Right renal pelvis (tissue), 4 donors: ENCODE measurements around the gene DMRTB1. TPM values are rescaled to one million over a fixed set of nuclear protein-coding genes. Genes with fewer than 3 reads are reported as not detected.

Experiments used
- DNase-seq, 4 donors: peaks; one replicate each; pipeline ENCODE4 v3.0.0-alpha.2; 2013; ENCODE audit warnings: low read depth in 4 of 4, low spot score in 3 of 4, missing footprints in 1 of 4
- polyA plus RNA-seq, 4 donors: library from polyadenylated mRNA; unstranded; fragments of 120-200 nt; gene quantifications; one replicate each; pipeline ENCODE4 v1.2.1, GENCODE V29; 2013; ENCODE audit not compliant: insufficient read length in 4 of 4

DMRTB1 gene
- polyA plus RNA-seq, 4 donors = 0.04 to 0.18 (median 0.17) TPM; not detected in 1

DNA sequence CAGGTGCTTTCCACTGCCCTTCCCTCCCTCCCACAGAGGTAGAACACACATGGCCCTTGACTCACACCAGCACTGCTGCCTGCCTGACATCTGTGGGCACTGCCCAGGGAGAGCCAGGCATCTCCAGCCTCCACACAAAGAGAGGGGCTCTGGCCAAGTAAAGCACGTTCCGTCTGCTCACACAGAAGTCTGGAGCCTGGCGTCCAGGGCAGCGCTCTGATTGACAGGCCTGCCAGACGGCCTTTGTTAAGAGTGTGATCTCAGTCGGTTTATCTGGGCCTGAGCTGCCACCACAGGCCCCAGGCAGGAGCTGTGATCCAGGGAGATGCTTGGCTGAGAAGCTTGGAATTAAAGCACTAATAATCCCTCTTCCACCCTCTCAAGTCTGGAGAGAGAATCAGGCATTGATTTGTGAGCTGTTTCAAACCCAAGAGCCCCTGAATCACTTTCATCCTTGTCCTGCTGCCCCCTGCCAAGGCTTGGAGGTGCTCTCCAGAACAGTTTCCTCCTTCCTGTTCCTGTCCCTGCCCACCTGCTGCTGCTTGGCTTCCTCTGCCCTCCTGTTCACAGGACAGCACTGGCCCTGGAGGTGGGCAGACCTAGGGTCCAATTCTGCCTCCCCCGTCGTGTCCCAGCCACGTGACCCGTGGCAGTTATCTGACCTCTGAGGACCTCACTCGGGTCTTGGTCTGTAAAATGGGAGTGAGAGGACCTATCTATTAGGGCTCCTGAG lies 3.7 kb downstream of the DMRTB1 start:
- no peak for DNase-seq

DNA sequence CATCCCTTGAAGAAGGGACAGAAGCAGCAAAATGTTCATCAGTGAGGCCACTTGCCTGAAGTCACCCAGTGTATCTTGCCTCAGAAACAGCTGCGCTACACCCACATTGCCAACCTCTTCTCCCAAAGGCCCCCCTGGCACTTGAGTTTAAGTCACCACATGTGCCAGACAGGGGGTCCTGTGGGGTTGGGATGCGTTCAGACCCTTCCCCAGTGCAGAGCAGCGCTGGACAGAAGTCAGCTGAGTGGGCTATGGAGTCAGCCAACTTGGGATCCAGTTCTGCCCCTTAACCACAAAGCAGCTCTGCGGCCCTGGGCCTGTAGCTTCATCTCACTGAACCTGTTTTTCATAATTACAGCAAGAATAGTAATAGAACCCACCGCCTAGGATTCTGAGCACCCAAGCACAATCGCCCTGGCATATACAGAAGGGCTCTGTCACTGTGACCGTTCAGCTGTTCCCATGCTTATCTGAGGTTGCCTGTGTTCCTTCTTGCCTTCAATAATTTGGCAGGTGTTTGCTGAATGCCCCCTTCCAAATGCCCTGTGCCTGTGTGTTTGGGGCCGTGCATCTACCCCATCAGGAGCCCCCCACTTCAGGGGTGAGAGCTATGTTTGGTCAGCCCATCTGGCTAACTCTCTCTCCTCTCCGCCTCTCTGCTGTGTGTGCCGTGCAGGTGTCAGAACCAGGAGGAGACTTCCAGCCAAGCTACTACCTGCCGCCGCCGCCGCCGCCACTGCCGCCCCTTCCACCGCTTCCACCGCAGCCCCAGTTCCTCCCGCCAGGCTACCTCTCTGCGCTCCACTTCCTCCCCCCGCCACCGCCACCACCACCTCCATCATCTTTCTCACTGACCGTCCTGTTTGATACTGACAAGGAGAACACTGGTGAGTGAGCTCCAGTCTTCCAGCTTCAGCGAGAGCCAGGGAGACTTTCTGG lies 5.0 kb downstream of the DMRTB1 start:
- DNase-seq = no peak

DNA sequence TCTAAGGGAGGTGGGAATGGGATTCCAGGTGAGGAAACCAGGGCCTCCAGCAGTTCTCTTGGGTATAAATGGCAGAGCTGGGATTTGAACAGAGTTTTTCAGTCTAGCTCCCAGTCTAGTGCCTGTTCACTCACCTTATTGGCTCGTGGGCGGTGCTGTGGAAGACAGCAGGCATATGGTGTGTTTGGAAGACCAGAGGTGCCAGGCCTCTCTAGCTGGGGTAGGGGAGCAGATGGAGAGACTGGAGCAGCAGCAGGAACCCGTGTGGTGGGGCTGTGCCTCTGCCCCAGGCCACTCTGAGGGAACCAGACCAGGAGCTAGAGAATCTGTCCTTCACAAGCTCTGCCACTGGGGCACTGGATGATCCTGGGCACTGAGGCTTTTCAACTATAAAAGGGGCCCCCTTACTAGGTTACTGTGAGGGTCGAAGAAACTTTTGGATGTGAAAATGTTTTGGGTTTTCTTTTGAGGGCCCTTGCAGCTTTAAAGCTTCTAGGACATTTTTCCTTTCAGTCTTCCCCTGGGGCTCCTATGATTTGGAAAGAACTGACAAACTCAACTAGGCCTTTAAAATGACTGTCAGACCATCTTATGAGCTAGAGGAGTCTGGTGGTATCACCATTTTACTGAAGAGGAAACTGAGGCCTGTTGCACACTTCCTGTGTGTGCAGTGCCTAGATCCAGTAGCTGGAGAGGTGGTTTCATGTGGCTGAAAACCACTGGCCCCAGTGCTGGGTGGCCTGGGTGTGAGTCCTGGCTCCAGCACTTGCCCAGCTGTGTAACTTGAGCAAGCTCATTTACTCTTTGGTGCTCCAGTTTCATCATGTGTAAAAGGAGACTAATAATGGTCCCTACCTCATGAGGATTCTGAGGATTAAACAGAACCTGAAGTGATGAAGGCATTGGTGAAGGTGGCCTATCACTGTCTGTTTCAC lies 6.1 kb downstream of the DMRTB1 start:
- DNase-seq = no peak

DNA sequence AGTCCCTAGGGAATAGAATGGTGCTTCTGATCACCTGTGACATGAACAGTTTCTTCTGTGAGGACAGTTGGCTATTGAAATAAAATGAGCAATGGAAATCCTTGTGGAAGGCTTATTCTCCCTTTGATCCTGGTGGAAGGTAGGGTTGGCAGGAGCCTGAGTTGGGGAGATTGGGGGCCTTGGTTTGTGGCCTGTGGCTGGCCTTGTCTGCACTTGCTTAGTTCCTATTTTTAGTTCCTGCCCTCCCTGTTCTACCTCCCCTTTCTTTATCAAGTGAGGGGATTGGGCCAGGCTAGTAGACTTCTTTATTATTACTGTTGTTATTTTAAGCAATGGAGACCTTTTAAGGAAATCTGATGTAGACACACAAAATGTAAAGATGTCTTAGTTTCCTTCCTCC lies 8.2 kb downstream of the DMRTB1 start:
- no peak for DNase-seq

DNA sequence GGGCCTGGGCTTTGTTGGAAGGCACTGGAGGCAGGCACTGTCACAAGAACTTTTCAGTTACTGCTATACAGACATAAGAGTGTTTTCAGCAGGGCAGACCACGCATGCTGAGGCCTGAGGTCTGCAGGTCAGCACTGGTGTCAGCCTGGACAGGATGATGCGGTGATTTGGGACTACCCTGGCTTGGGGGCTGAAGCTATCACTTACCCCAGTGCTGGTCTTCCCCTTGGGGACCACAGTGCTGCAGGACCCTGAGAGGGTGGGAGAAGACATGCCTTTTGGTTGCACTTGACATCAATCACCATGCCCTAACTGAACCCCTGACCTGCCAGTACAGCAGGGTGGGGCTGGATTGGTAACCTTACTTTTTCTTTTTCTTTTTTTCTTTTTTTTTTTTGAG lies 9.2 kb downstream of the DMRTB1 start:
- no peak for DNase-seq

DNA sequence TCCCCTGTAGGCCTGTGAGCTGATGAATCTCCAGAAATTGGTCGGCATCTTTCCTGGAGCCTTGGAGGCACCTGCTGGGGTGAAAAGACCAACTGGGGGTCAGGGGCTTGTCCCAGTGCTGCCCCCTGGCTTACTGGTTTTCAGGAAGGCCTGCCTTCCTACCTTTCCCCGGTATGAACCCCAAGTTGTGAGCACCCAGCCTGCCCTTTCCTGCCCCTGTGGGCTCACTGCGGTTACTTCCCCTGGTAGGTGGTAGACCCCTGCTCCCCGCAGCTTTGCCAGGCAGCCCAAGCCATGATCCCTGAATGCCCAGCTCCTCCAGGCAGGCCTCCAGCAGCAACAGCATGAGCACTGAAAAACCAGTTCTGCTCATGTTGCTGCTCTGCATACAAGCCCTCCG lies 10.2 kb downstream of the DMRTB1 start:
- no peak for DNase-seq

DNA sequence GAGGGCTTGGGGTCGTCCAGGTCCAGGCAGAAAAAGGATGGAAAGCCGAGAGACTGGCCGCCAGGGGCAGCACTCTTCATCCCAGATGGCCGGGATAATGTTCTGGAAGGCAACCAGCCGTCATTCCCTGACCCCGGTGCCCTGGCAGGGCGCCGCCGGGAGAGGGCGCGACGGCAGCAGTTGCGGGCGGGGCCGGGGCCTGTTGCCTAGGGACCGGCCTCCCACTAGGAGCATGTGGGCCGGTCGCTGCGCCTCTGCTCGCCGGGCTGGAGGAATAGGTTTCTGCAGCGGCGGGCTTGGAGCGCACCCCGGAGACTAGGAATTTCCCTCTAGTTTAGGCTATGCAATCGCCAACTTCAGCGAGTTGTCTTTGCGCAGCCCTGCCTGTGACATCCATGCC lies 11.0 kb downstream of the DMRTB1 start:
- peak; percentile 59 to 68 (median 64) for DNase-seq

DNA sequence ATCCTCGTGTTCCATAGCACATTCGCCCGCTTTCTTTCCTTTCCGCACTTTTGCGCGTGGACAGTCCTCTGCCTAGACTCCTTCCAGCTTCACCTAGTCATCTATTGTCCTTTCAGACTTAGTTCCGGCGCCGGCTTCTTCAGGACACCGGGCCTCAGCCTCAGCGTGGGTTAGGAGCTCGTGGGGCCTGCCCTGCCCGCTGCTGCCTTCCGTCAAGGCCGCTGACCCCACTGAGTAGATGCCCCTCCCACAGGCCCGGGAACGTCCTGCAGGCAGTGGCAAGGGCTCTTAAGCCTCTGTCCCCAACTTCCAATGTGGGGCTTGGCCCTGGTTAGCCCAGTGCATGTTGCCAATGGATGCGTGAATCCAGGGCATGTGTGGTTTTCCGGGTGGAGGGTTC lies 11.4 kb downstream of the DMRTB1 start:
- no peak for DNase-seq

DNA sequence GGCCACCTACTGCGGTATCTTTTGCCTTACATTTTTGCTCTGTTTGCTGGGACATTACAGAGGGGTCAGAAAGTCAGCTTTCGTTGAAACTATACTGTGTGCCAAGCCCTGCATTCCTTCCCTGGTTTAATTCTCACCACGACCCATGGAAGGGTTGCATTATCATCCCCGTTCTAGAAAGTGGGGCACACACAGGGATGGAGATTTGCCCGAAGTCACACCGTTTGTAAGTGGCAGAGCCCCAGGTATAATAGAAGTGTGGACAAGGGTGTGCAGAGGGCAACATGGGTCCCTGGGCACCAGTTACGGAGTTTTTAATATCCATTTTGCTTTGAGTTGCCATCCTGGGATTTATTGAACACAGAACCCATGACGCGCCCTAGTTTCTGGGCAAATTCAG lies 11.8 kb downstream of the DMRTB1 start:
- DNase-seq = no peak

DNA sequence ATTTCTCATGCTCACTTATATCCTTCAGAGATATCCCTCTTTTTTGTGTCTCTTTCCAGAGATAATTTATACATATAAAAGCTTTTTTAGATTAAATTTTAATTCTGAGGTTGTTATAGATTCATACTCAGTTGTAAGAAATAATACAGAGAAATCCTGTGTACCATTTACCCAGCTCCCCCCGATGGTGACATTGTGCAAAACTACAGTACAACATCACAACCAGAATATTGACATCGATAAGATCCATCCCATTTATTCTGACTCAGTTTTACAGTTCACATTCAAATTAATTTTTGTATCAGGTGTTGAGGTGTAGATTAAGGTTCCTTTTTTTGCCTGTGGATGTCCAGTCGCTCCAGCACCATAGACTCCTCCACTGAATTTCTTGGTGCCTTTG lies 14.3 kb downstream of the DMRTB1 start:
- DNase-seq = no peak

DNA sequence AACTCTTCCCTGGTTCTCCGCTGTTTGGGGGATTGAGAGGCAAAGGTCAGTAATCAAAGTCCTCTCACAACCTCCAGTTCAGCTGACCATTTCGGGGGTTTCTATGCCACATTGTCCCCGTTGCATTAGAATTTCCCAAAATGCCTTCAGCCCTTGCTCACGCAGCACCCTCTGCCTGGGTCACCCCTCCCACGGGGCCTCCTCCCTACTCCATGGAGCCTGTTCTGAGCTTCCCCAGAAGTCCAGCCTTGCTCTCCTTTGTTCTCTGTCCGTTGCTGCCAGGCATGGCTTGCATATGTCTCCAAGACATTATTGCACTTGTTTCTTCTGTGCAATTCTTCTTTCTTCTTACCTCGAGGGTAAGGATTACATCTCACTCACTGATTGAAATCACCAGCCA lies 16.5 kb downstream of the DMRTB1 start:
- DNase-seq = no peak

DNA sequence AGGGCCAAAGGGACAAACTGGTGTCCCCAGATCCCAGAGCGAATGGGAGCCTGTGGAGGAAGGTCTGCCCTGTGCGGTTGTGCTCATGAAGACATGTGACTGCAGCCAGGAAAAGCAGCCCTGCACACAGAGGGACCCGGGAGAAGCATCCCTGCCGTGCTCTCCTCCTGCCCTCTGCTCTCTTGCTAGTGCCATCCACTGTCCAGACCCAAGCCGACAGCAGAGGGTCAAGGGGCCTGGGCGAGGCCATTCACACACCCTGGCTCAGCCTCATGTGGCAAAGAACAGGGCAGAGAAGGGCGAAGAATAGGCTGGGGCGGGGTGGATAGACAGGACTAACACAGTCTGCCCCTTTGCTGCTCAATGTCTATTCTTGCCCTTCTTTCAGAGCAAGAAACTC lies 17.4 kb downstream of the DMRTB1 start:
- DNase-seq = no peak

DNA sequence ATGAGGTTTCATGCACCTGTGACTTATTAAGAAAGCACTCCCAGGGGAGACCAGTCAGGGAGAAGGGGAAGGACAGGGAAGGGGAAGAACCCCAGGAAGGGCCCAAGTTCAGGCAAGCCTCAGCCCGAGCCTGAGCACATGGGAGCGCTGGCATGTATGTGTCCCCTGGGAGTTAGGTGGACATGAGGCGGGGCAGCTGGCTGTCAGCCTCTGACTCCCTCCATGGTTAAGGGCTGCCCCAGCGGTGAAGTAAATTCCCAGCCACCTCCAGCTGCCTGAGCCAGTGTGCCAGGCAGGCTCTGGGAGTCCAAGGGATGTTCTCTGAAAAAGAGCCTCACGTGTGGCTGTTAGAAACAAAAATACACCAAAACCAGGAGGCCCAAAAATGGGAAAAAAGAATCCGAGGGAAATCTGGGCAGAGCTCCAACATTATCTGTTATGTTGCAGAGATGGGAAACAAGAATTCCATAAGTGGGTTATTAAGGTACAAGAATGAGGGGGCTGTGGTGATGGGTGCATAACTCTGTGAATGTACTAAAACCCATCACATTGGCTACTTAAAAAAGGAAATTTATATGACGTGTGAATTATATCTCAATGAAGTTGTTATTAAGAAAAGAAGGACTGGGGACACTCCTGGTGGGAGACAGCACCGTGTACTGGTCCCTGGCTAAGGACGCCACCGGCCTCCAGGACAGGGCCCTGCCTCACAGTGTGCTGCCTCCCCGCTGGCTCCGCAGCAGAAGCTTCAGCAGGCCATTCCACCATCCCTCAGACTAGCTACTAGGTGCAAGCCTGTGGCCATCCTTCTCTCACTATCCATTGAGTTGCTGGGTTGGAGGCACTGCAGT lies 18.7 kb downstream of the DMRTB1 start:
- no peak for DNase-seq

DNA sequence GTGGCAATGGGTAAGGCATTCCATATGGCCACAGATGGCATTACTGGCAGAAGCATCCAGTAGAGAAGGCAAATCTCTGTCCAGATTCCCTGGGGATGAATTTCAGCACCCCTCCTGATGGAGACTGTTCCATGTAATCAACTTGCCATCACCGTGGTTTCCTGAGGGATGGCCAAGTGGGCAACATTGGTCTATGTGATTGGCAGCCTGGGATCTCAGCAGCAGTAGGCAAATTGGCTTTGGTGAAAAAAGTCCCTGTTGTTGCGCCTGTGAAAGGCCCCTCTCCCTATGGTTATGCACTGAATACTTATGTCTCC lies 19.3 kb downstream of the DMRTB1 start:
- DNase-seq = no peak

DNA sequence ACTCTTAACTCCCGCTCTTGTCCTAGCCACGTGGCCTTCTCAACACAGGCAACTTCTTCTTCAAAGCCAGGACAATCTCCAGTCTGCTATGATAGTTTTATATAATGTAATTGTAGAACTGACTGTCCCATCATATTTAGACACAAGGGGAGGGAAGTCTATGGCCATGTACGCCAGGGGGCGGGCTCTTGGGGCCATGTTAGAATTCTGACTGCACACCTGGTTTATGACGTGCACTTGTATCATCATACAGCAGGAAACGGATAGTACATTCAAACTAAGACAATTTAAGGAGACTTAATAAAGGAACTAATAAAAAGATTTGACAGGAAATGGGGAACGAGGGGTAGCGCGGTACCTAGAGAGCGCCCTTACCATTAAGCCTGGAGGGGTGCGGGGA lies 21.5 kb downstream of the DMRTB1 start:
- no peak for DNase-seq

DNA sequence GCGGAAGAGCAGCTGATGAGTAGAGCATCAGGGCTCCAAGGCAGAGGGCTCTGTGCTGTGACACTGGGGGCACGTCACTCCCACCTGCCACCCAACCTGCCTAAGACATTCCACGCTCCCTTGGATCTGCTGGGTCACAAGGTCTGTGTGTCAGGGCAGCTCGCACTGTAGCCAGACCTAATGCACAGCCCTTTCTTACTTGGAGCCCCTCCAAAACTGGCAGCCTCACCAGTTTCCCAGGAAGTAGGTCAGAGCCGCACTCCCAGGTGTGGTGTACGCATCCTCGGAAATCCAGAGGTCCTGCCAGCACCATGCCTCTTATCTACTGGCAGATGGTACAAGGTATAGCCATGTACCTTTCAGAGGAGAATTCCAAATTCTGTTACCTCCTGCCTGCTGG lies 22.3 kb downstream of the DMRTB1 start:
- DNase-seq = no peak

DNA sequence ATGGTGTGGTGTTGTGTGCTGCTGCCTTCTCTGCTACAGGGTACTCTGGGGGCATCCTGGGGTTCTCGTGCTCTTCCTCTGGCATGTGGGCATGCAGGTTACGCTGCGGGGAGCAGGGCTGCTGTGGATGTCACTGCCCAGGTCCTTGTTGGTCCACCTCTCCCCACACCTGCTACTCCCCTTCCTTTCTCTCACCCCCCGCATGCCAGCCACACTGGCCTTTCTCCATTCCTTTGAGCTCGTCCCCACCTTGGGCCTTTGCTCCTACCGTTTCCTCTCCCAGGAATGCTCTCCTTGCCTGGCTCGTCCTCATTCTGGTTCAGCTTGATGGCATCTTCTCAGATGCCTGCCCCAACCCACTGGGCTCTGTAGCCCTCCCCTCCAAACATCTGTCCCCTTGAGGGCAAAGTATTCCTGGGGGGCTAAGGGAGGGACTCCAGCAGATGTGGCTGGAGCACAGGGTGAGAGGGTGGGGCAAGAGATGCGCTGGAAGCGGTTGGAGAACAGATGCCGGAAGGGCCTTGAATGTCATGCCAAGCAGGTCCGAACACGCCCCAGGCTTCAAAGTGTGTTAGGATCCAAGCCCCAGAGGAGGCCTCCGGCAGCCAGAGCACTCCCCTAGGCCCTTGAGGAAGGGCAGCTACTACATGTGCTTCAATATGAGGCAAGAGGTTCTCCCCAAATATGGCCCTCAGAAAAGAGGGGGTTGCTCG lies 23.4 kb downstream of the DMRTB1 start:
- DNase-seq = no peak

DNA sequence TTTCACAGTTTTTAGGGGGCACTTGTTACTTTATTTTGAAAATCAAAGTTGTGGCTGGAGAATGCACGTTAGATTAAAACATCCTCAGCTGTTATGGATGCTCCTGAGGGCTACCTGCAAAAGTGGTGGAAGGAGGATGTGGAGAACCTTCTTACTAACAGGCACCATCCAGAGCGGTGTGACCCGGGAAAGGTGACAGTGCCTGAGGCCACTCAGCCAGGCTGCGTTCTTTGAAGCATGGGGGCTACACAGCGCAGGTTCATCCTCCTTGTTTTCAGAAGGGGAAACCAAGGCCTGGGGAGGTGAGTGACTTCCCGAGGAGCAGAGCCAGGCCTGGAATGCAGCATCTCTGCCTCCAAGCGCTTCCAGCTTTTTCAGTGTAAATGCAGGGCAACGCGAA lies 24.0 kb downstream of the DMRTB1 start:
- DNase-seq = no peak

DNA sequence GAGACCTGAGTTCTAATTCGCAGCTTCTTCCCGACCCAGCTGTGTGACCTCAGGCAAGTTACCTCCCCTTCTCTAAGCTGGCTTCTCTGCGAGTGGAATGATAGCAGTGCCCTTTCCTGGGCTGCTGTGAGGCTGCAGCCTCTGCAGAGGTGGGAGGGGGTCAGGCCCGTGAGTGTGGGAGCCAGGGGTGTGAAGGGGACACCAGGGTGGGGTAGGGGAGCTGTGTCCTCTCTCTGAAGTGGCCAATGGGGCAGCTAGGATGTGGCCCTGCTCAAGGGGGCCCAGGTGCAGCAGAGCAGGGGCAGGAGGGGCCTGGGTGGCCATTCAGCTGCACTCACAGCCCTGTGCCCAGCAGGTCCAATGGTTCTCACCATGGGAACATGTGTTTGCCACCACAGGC lies 24.5 kb downstream of the DMRTB1 start:
- no peak for DNase-seq
